NCI-H1105 treated with DMSO at 0.1 percent for 48 hours (cell line): ENCODE results near the gene FOS.
A peak's percentile ranks its signal among the peaks of the same experiment; 100 is the strongest.

Source experiments
- DNase-seq: peaks from one replicate; lab custom pipeline; 2025; lab: John Stamatoyannopoulos, UW

The FOS gene

GRCh38 chr14:75250800-75251199 is 27.8 kb upstream of the FOS start:
- no peak for DNase-seq

- no peak for DNase-seq
Observed at GRCh38 chr14:75252254-75252837, 26.3 kb upstream of the FOS start.

- DNase-seq, result no peak
Observed at GRCh38 chr14:75254381-75254822, 24.2 kb upstream of the FOS start.

- DNase-seq, result no peak
Observed at GRCh38 chr14:75254901-75255584, 23.6 kb upstream of the FOS start.

GRCh38 chr14:75258079-75258802 is 20.4 kb upstream of the FOS start:
- no peak for DNase-seq

- peak; percentile 99 for DNase-seq
Observed at GRCh38 chr14:75258803-75259509, 19.7 kb upstream of the FOS start.

- no peak for DNase-seq
Observed at GRCh38 chr14:75259510-75259855, 19.1 kb upstream of the FOS start.

GRCh38 chr14:75260025-75260763 is 18.4 kb upstream of the FOS start:
- no peak for DNase-seq

- no peak for DNase-seq
Observed at GRCh38 chr14:75261820-75262219, 16.8 kb upstream of the FOS start.

- DNase-seq, result no peak
Observed at GRCh38 chr14:75262641-75263040, 16.0 kb upstream of the FOS start.

GRCh38 chr14:75264036-75264435 is 14.6 kb upstream of the FOS start:
- DNase-seq, result no peak

- no peak for DNase-seq
Observed at GRCh38 chr14:75267141-75267721, 11.4 kb upstream of the FOS start.

GRCh38 chr14:75268633-75269550 is 9.7 kb upstream of the FOS start:
- no peak for DNase-seq

- no peak for DNase-seq
Observed at GRCh38 chr14:75271514-75271913, 7.1 kb upstream of the FOS start.

- DNase-seq, result no peak
Observed at GRCh38 chr14:75273272-75274049, 5.2 kb upstream of the FOS start.

- DNase-seq, result no peak
Observed at GRCh38 chr14:75274050-75274898, 4.4 kb upstream of the FOS start.

GRCh38 chr14:75274899-75275569 is 3.6 kb upstream of the FOS start:
- no peak for DNase-seq

GRCh38 chr14:75275598-75275997 is 3.0 kb upstream of the FOS start:
- DNase-seq, result no peak
